Fibroblast of skin of left quadriceps (primary cell): ENCODE data around the gene TMCO4.

ENCODE experiments used
- DNase-seq, 2 experiments: peaks; one replicate each; pipeline ENCODE4 v3.0.0-alpha.2; 2013; ENCODE audit warnings: low read depth in 2 of 2

The TMCO4 gene

GRCh38 chr1:19656780-19657466 is 142.8 kb downstream of the TMCO4 start:
- DNase-seq = no peak

- DNase-seq = no peak
Observed at GRCh38 chr1:19656134-19656779, 143.5 kb downstream of the TMCO4 start.

- no peak for DNase-seq
Observed at GRCh38 chr1:19655718-19656080, 144.0 kb downstream of the TMCO4 start.

- no peak for DNase-seq
Observed at GRCh38 chr1:19654886-19655717, 144.6 kb downstream of the TMCO4 start.

- no peak for DNase-seq
Observed at GRCh38 chr1:19654386-19654785, 145.3 kb downstream of the TMCO4 start.

- DNase-seq = no peak
Observed at GRCh38 chr1:19651141-19651737, 148.5 kb downstream of the TMCO4 start.

GRCh38 chr1:19650416-19651140 is 149.1 kb downstream of the TMCO4 start:
- no peak for DNase-seq

- no peak for DNase-seq
Observed at GRCh38 chr1:19648689-19649088, 151.0 kb downstream of the TMCO4 start.

GRCh38 chr1:19648239-19648638 is 151.5 kb downstream of the TMCO4 start:
- no peak for DNase-seq

- DNase-seq = no peak
Observed at GRCh38 chr1:19647643-19648042, 152.1 kb downstream of the TMCO4 start.

- no peak for DNase-seq
Observed at GRCh38 chr1:19646377-19647319, 153.1 kb downstream of the TMCO4 start.

- no peak for DNase-seq
Observed at GRCh38 chr1:19645411-19646251, 154.1 kb downstream of the TMCO4 start.

- no peak for DNase-seq
Observed at GRCh38 chr1:19644681-19645410, 154.9 kb downstream of the TMCO4 start.

- DNase-seq = no peak
Observed at GRCh38 chr1:19644395-19644680, 155.4 kb downstream of the TMCO4 start.

GRCh38 chr1:19643602-19644394 is 155.9 kb downstream of the TMCO4 start, which contains the start of gene NBL1:
TSS of gene NBL1 (plus strand) at chr1:19644311. CDS start at chr1:19655031, 10,720 bp downstream.
- DNase-seq = no peak

- no peak for DNase-seq
Observed at GRCh38 chr1:19643121-19643520, 156.6 kb downstream of the TMCO4 start.

GRCh38 chr1:19640363-19641316 is 159.1 kb downstream of the TMCO4 start:
- DNase-seq = no peak
